T-cell (primary cell): ENCODE measurements around the gene KPNA6. TPM values are rescaled to one million over a fixed set of nuclear protein-coding genes. Genes with fewer than 3 reads are reported as not detected.

Experiments
- ATAC-seq, 4 experiments: fragments of 200-7000 bp in 3 of 4; fragments of 150-1000 bp in 1 of 4; cut with Tn5 transposase; replicated peaks in 1 of 4; 1 replicate in 3 of 4; 2 replicates in 1 of 4; pipeline ENCODE4 v1.10.0; 2021; ENCODE audit warnings: moderate library complexity in 3 of 4, mild to moderate bottlenecking in 2 of 4, moderate number of reproducible peaks in 1 of 4
- CTCF ChIA-PET, 2 donors: fragments of 300-600 bp; sonication (Branson Sonifier 250); formaldehyde crosslinking; loops; one replicate each; lab custom pipeline; 2022; ENCODE audit warnings: antibody characterized with exemption in 2 of 2; lab: Charles Lee
- POLR2A ChIA-PET, 2 donors: fragments of 300-600 bp; sonication (Branson Sonifier 250); formaldehyde crosslinking; loops; one replicate each; lab custom pipeline; 2022; ENCODE audit warnings: antibody characterized with exemption in 2 of 2; lab: Charles Lee
- DNase-seq, 35 experiments: peaks; one replicate each; pipeline versions ENCODE4 v3.0.0 to v3.0.0-alpha.2; 2013 to 2023
- H3K27ac ChIP-seq: one replicate; pipeline ENCODE4 v1.5.1; 2013; ENCODE audit warnings: low read length
- H3K27me3 ChIP-seq, 2 experiments: replicated peaks in 1 of 2; 1 replicate in 1 of 2; 2 replicates in 1 of 2; pipeline versions ENCODE4 v1.6.1 to v1.7.0; 2013; ENCODE audit warnings: low read length in 1 of 2, mixed read lengths in 1 of 2; ENCODE audit not compliant: control insufficient read depth in 2 of 2, insufficient read depth in 2 of 2; ENCODE audit errors: extremely low read depth in 1 of 2
- H3K36me3 ChIP-seq, 2 donors: 1 replicate in 1 of 2; 2 replicates in 1 of 2; pipeline versions ENCODE4 v1.6.1 to v1.7.0; 2013; ENCODE audit warnings: low read length in 1 of 2; ENCODE audit not compliant: control insufficient read depth in 2 of 2, insufficient read depth in 1 of 2; ENCODE audit errors: extremely low read depth in 1 of 2
- H3K4me1 ChIP-seq, 2 experiments: 1 replicate in 1 of 2; 2 replicates in 1 of 2; pipeline versions ENCODE4 v1.6.1 to v1.7.0; 2013; ENCODE audit warnings: low read length in 2 of 2, mixed read lengths in 1 of 2; ENCODE audit not compliant: insufficient read depth in 2 of 2, control insufficient read depth in 1 of 2; ENCODE audit errors: extremely low read depth in 1 of 2
- H3K4me3 ChIP-seq, 2 donors: 1 replicate in 1 of 2; 2 replicates in 1 of 2; pipeline versions ENCODE4 v1.5.1 to v1.7.0; 2013; ENCODE audit warnings: mild to moderate bottlenecking in 2 of 2, low read length in 1 of 2, moderate library complexity in 1 of 2; ENCODE audit not compliant: control insufficient read depth in 1 of 2; ENCODE audit errors: extremely low read depth in 1 of 2
- H3K9me3 ChIP-seq: 2 replicates; pipeline ENCODE4 v1.7.0; 2013
- H3K27ac Mint-ChIP-seq, 2 donors: one replicate each; pipeline ENCODE4 v1.8.0; 2020 to 2021; ENCODE audit warnings: mild to moderate bottlenecking in 2 of 2, mixed read lengths in 2 of 2
- H3K27me3 Mint-ChIP-seq, 2 donors: one replicate each; pipeline ENCODE4 v1.8.0; 2021 to 2022; ENCODE audit warnings: mixed read lengths in 2 of 2
- H3K36me3 Mint-ChIP-seq: one replicate; pipeline ENCODE4 v1.8.0; 2021; ENCODE audit warnings: mixed read lengths
- H3K4me1 Mint-ChIP-seq, 3 donors: one replicate each; pipeline ENCODE4 v1.8.0; 2020 to 2022; ENCODE audit warnings: mixed read lengths in 3 of 3, mild to moderate bottlenecking in 1 of 3
- H3K4me3 Mint-ChIP-seq, 3 donors: one replicate each; pipeline ENCODE4 v1.8.0; 2020 to 2022; ENCODE audit warnings: mild to moderate bottlenecking in 3 of 3, mixed read lengths in 3 of 3, moderate library complexity in 3 of 3
- H3K9me3 Mint-ChIP-seq, 3 donors: one replicate each; pipeline ENCODE4 v1.8.0; 2020 to 2022; ENCODE audit warnings: mixed read lengths in 3 of 3
- WGBS: methylation state at CpG from one replicate; pipeline ENCODE4 v1.1.5; 2013; ENCODE audit warnings: missing lambda C conversion rate; ENCODE audit not compliant: insufficient coverage; 5-methylcytosine and 5-hydroxymethylcytosine counted together
- total RNA-seq, 35 experiments: library from RNA in 6 of 35; stranded (reverse) in 6 of 35; fragments of 120-200 nt in 1 of 35; gene quantifications; one replicate each; pipeline versions ENCODE4 v1.2.1 to v1.2.4 and lab custom pipeline; 2013 to 2026

KPNA6 gene
- total RNA-seq, 5 donors from 2014 or later (not counting 1 experiment from before 2014, with no cell fraction given) = 46.2 to 53.6 (median 52.3) TPM

- WGBS = 100% methylated on average over 3 of the region's 11 CpGs
Observed at GRCh38 chr1:32094746-32095521, 12.9 kb upstream of the KPNA6 start.

GRCh38 chr1:32099426-32099825 lies 8.4 kb upstream of the KPNA6 start:
- Mint-ChIP-seq H3K36me3 (peaks cover 45% of the 10 kb centered on the region), H3K27ac (no peak overlapping the region), H3K4me3 (no peak overlapping the region), H3K9me3 (no peaks in the 10 kb centered on the region), H3K4me1 (no peaks in the 10 kb centered on the region), H3K27me3 (no peaks in the 10 kb centered on the region)
- Histone ChIP-seq H3K36me3 (peaks cover 30 to 50% of the 10 kb centered on the region in 2 donors), H3K4me1 (no peaks in the 10 kb centered on the region), H3K27me3 (no peaks in the 10 kb centered on the region), H3K27ac (no peak overlapping the region), H3K4me3 (no peak overlapping the region), H3K9me3 (no peaks in the 10 kb centered on the region)
- ChIA-PET CTCF (no interaction called here), POLR2A (no interaction called here)
- 100% methylated on average over 4 of the region's 4 CpGs for WGBS
- ATAC-seq = no peak
- DNase-seq = no peak

More at GRCh38 chr1:32094746-32095521, 12.9 kb upstream of the KPNA6 start:
- H3K4me3 ChIP-seq = no peak overlapping the region
- Mint-ChIP-seq H3K4me1 (no peaks in the 10 kb centered on the region), H3K4me3 (no peak overlapping the region), H3K36me3 (peaks cover 47% of the 10 kb centered on the region), H3K9me3 (no peaks in the 10 kb centered on the region), H3K27me3 (no peaks in the 10 kb centered on the region), H3K27ac (peak overlapping the region in 1 of 2 donors; percentile 28)
- ChIA-PET CTCF (no interaction called here), POLR2A (no interaction called here)
- no peaks in the 10 kb centered on the region for H3K9me3 ChIP-seq
- H3K27ac ChIP-seq = no peak overlapping the region
- no peak for DNase-seq
- ATAC-seq = no peak
- no peaks in the 10 kb centered on the region for H3K27me3 ChIP-seq
- H3K4me1 ChIP-seq = no peaks in the 10 kb centered on the region
- H3K36me3 ChIP-seq = peaks cover 34 to 53% of the 10 kb centered on the region in 2 donors

GRCh38 chr1:32100359-32100758 lies 7.5 kb upstream of the KPNA6 start:
- no peak overlapping the region for H3K27ac Mint-ChIP-seq
- POLR2A ChIA-PET = no interaction called here
- H3K36me3 Mint-ChIP-seq = peaks cover 36% of the 10 kb centered on the region
- no peaks in the 10 kb centered on the region for H3K9me3 ChIP-seq
- 89% methylated on average over 3 of the region's 10 CpGs for WGBS
- DNase-seq (no peak), ATAC-seq (no peak)
- H3K4me3 Mint-ChIP-seq = no peak overlapping the region
- no peak overlapping the region for H3K4me3 ChIP-seq
- peaks cover 21 to 41% of the 10 kb centered on the region in 2 donors for H3K36me3 ChIP-seq
- no peaks in the 10 kb centered on the region for H3K4me1 Mint-ChIP-seq
- CTCF ChIA-PET = no interaction called here
- no peak overlapping the region for H3K27ac ChIP-seq
- H3K4me1 ChIP-seq = no peaks in the 10 kb centered on the region
- H3K27me3 ChIP-seq = no peaks in the 10 kb centered on the region
- H3K27me3 Mint-ChIP-seq = no peaks in the 10 kb centered on the region
- no peaks in the 10 kb centered on the region for H3K9me3 Mint-ChIP-seq

- no peak for DNase-seq
- no peaks in the 10 kb centered on the region for H3K4me1 Mint-ChIP-seq
- H3K4me3 Mint-ChIP-seq = no peak overlapping the region
- CTCF ChIA-PET = interaction anchor here (0.6 kb wide), 2 partner anchors 32 to 44 kb away, joined by 3 read pairs; no protein-coding TSS in a partner anchor
- POLR2A ChIA-PET = interaction anchor here in 1 of 2 donors (0.6 kb wide), 1 partner anchor 235 kb away, joined by 4 read pairs; no protein-coding TSS in a partner anchor
- Histone ChIP-seq H3K4me3 (no peak overlapping the region), H3K36me3 (peaks cover 14 to 34% of the 10 kb centered on the region in 2 donors), H3K27me3 (no peaks in the 10 kb centered on the region), H3K27ac (no peak overlapping the region), H3K9me3 (no peaks in the 10 kb centered on the region), H3K4me1 (no peaks in the 10 kb centered on the region)
- no peak overlapping the region for H3K27ac Mint-ChIP-seq
- H3K36me3 Mint-ChIP-seq = peaks cover 30% of the 10 kb centered on the region
- 100% methylated on average over 4 of the region's 9 CpGs for WGBS
- no peaks in the 10 kb centered on the region for H3K9me3 Mint-ChIP-seq
- no peak for ATAC-seq
- no peaks in the 10 kb centered on the region for H3K27me3 Mint-ChIP-seq
Observed at GRCh38 chr1:32100807-32101708, 6.8 kb upstream of the KPNA6 start.

GRCh38 chr1:32104127-32104526 lies 3.7 kb upstream of the KPNA6 start:
- peaks cover 6 to 17% (median 12%) of the 10 kb centered on the region in 3 donors for H3K4me1 Mint-ChIP-seq
- no peak for ATAC-seq
- ChIA-PET POLR2A (no interaction called here), CTCF (no interaction called here)
- H3K27me3 ChIP-seq = no peaks in the 10 kb centered on the region
- H3K4me1 ChIP-seq = peaks cover 5 to 13% of the 10 kb centered on the region in 2 experiments
- H3K36me3 ChIP-seq = peaks cover 11 to 22% of the 10 kb centered on the region in 2 donors
- H3K36me3 Mint-ChIP-seq = peaks cover 19% of the 10 kb centered on the region
- no peak overlapping the region for H3K27ac ChIP-seq
- no peak for DNase-seq
- no peaks in the 10 kb centered on the region for H3K9me3 ChIP-seq
- H3K9me3 Mint-ChIP-seq = no peaks in the 10 kb centered on the region
- no peak overlapping the region for H3K4me3 ChIP-seq
- H3K4me3 Mint-ChIP-seq = no peak overlapping the region
- no peak overlapping the region for H3K27ac Mint-ChIP-seq
- no peaks in the 10 kb centered on the region for H3K27me3 Mint-ChIP-seq
- 100% methylated on average over 1 of the region's 4 CpGs for WGBS

- H3K9me3 Mint-ChIP-seq = no peaks in the 10 kb centered on the region
- H3K36me3 ChIP-seq = peaks cover 4 to 16% of the 10 kb centered on the region in 2 donors
- peaks cover 18% of the 10 kb centered on the region for H3K36me3 Mint-ChIP-seq
- H3K9me3 ChIP-seq = no peaks in the 10 kb centered on the region
- peak overlapping the region in 1 of 3 donors; percentile 39 for H3K4me3 Mint-ChIP-seq
- H3K27ac ChIP-seq = no peak overlapping the region
- H3K4me3 ChIP-seq = no peak overlapping the region
- ATAC-seq (no peak), DNase-seq (no peak)
- peaks cover 9 to 25% of the 10 kb centered on the region in 2 experiments for H3K4me1 ChIP-seq
- no peaks in the 10 kb centered on the region for H3K27me3 Mint-ChIP-seq
- ChIA-PET CTCF (interaction anchor here in 1 of 2 donors (0.6 kb wide), 1 partner anchor 31 kb away, joined by 3 read pairs; no protein-coding TSS in a partner anchor), POLR2A (interaction anchor here (0.7 kb wide), 2 partner anchors 461 to 805 kb away, joined by 4 to 10 read pairs; no protein-coding TSS in a partner anchor)
- WGBS = 100% methylated on average over 1 of the region's 1 CpG
- no peaks in the 10 kb centered on the region for H3K27me3 ChIP-seq
- H3K4me1 Mint-ChIP-seq = peaks cover 17 to 29% (median 24%) of the 10 kb centered on the region in 3 donors
- peak overlapping the region in 1 of 2 donors; percentile 27 for H3K27ac Mint-ChIP-seq
Observed at GRCh38 chr1:32105338-32105737, 2.5 kb upstream of the KPNA6 start.
